Measurements from ENCODE around the gene PFKFB1. TPM values are rescaled to one million over a fixed set of nuclear protein-coding genes. Genes with fewer than 3 reads are reported as not detected.

PFKFB1 gene
- total and polyA plus RNA-seq, 9 of the 15 experiments (the other 6 are each of a cell fraction or from before 2014, with no cell fraction given) = 0.07 to 0.24 (median 0.15) TPM; not detected in 2

- DNase-seq (ENCODE audit: extremely low read depth in 1 of 4, low spot score in 3 of 4) = no peak
- Histone ChIP-seq H3K9me3 (replicated peaks; ENCODE audit: control insufficient read depth, insufficient read depth, low read depth, low read length) (no peaks in the 10 kb centered on the region), H3K79me2 (ENCODE audit: control insufficient read depth, insufficient read depth, low read length) (no peaks in the 10 kb centered on the region), H2AFZ (ENCODE audit: low read depth, low read length) (no peak overlapping the region), H3K4me1 (replicated peaks in 1 of 2; ENCODE audit: control insufficient read depth in 2 of 2, insufficient read depth in 2 of 2, low read length in 2 of 2) (no peaks in the 10 kb centered on the region), H3K9ac (ENCODE audit: insufficient read depth in 1 of 2, low read depth in 2 of 2, low read length in 2 of 2) (no peak overlapping the region), H3K36me3 (ENCODE audit: control insufficient read depth, insufficient read depth, low read length) (no peaks in the 10 kb centered on the region), H3K27me3 (ENCODE audit: control insufficient read depth in 2 of 2, insufficient read depth in 2 of 2, low read length in 2 of 2) (no peaks in the 10 kb centered on the region; a peak in 2 of 5 replicates), H3K4me3 (no peak overlapping the region), H4K20me1 (replicated peaks; ENCODE audit: control insufficient read depth, insufficient read depth, low read length) (no peaks in the 10 kb centered on the region), H3K4me2 (ENCODE audit: insufficient read depth, low read length) (no peak overlapping the region), H3K27ac (ENCODE audit: extremely low read depth, low read depth, low read length) (no peak overlapping the region), H3K9me1 (ENCODE audit: control insufficient read depth, insufficient read depth, low read length) (no peaks in the 10 kb centered on the region)
- in situ Hi-C loops (cut with MboI) (no loop called here), intact Hi-C loops (cut with micrococcal nuclease) (no loop called here)
- 1% methylated on average over 6 of the region's 6 CpGs for WGBS (ENCODE audit: insufficient coverage, low coverage, missing lambda C conversion rate)
- ChIA-PET POLR2A (interaction anchor here (1.4 kb wide), 1 partner anchor 32 kb away, joined by 4 read pairs; no protein-coding TSS in a partner anchor), CTCF (ENCODE audit: low intra/inter-chr PET ratio) (no interaction called here)
- FAIRE-seq = no peak
- TF ChIP-seq LCOR (CRISPR knock-in tag; IDR thresholded peaks at IDR 0.05) (no peak), NFXL1 (CRISPR knock-in tag; IDR thresholded peaks at IDR 0.05) (no peak), MXI1 (IDR thresholded peaks at IDR 0.05; ENCODE audit: low read depth, low read length) (no peak), PHF21A (IDR thresholded peaks at IDR 0.05; ENCODE audit: borderline replicate concordance, low read depth) (no peak), CEBPZ (IDR thresholded peaks at IDR 0.05; ENCODE audit: borderline replicate concordance, low read depth, low read length) (no peak), BRD4 (IDR thresholded peaks at IDR 0.05) (no peak), TAF9B (IDR thresholded peaks at IDR 0.05; ENCODE audit: partially characterized antibody) (no peak), NUFIP1 (IDR thresholded peaks at IDR 0.05; ENCODE audit: partially characterized antibody) (no peak), PTBP1 (IDR thresholded peaks at IDR 0.05; ENCODE audit: low read depth, low read length) (no peak), ZBTB17 (CRISPR knock-in tag; IDR thresholded peaks at IDR 0.05) (no peak), ESRRA (IDR thresholded peaks at IDR 0.05; ENCODE audit: borderline replicate concordance, low read depth) (no peak), SNIP1 (IDR thresholded peaks at IDR 0.05; ENCODE audit: low read depth) (no peak), YY1 (IDR thresholded peaks at IDR 0.05; ENCODE audit: borderline replicate concordance in 1 of 3, control insufficient read depth in 1 of 3, extremely low read depth in 1 of 3, insufficient read depth in 3 of 3, insufficient read length in 1 of 3, insufficient replicate concordance in 2 of 3, low read depth in 1 of 3, low read length in 2 of 3) (no peak)
- TF ChIP-seq, protein P1, sequence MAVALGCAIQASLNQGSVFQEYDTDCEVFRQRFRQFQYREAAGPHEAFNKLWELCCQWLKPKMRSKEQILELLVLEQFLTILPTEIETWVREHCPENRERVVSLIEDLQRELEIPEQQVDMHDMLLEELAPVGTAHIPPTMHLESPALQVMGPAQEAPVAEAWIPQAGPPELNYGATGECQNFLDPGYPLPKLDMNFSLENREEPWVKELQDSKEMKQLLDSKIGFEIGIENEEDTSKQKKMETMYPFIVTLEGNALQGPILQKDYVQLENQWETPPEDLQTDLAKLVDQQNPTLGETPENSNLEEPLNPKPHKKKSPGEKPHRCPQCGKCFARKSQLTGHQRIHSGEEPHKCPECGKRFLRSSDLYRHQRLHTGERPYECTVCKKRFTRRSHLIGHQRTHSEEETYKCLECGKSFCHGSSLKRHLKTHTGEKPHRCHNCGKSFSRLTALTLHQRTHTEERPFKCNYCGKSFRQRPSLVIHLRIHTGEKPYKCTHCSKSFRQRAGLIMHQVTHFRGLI (CRISPR knock-in tag; IDR thresholded peaks at IDR 0.05) = no peak
- BruUV-seq (replicated peaks) = no TSS peak
- ATAC-seq = no peak
Measured at GRCh38 chrX:54934058-54934457, 59.9 kb downstream of the PFKFB1 start.

Measured in K562 (cell line).